GM23338 (cell line): ENCODE measurements around the gene KCTD15. TPM values are rescaled to one million over a fixed set of nuclear protein-coding genes. Genes with fewer than 3 reads are reported as not detected.

Experiments
- ATAC-seq: fragments of 200-7000 bp; cut with Tn5 transposase; 3 replicates; pipeline ENCODE4 v1.9.1; 2020
- DNase-seq: peaks from one replicate; pipeline ENCODE4 v3.0.0-alpha.2; 2015; ENCODE audit warnings: low spot score
- H2AFZ ChIP-seq: fragments of 200-600 bp; sonication (generic); 2 replicates; pipeline ENCODE4 v1.8.0; 2016; ENCODE audit warnings: antibody characterized with exemption, mild to moderate bottlenecking, moderate library complexity
- H3F3A ChIP-seq: fragments of 200-600 bp; sonication (generic); replicated peaks from 2 replicates; pipeline ENCODE4 v1.8.0; 2017; ENCODE audit warnings: antibody characterized with exemption, mixed run types, low read depth
- H3K27ac ChIP-seq: fragments of 200-600 bp; sonication (generic); 2 replicates; pipeline ENCODE4 v1.6.1; 2016; ENCODE audit warnings: low read depth
- H3K27me3 ChIP-seq: fragments of 200-600 bp; sonication (generic); 2 replicates; pipeline ENCODE4 v1.8.0; 2016; ENCODE audit warnings: mild to moderate bottlenecking, mixed run types, moderate library complexity; ENCODE audit not compliant: insufficient read depth
- H3K36me3 ChIP-seq: fragments of 200-600 bp; sonication (generic); 2 replicates; pipeline ENCODE4 v1.8.0; 2016; ENCODE audit warnings: mild to moderate bottlenecking; ENCODE audit not compliant: insufficient read depth
- H3K4me1 ChIP-seq: fragments of 200-600 bp; sonication (generic); 2 replicates; pipeline ENCODE4 v1.8.0; 2016; ENCODE audit warnings: mild to moderate bottlenecking, moderate library complexity; ENCODE audit not compliant: insufficient read depth
- H3K4me2 ChIP-seq: fragments of 200-600 bp; sonication (generic); 2 replicates; pipeline ENCODE4 v1.7.1; 2017; ENCODE audit warnings: mixed run types
- H3K4me3 ChIP-seq: fragments of 200-600 bp; sonication (generic); 2 replicates; pipeline ENCODE4 v1.6.1; 2016; ENCODE audit warnings: mixed run types
- H3K79me2 ChIP-seq: fragments of 200-600 bp; sonication (generic); replicated peaks from 2 replicates; pipeline ENCODE4 v1.8.0; 2017; ENCODE audit warnings: mild to moderate bottlenecking; ENCODE audit not compliant: insufficient read depth
- H3K9me2 ChIP-seq: fragments of 200-600 bp; sonication (generic); 2 replicates; pipeline ENCODE4 v1.8.0; 2017; ENCODE audit not compliant: insufficient read depth
- H4K20me1 ChIP-seq: fragments of 200-600 bp; sonication (generic); replicated peaks from 2 replicates; pipeline ENCODE4 v1.8.0; 2017; ENCODE audit warnings: mild to moderate bottlenecking; ENCODE audit not compliant: insufficient read depth
- H3K27ac Mint-ChIP-seq: 2 replicates; pipeline ENCODE4 v1.8.0; 2020; ENCODE audit warnings: inconsistent platforms, mild to moderate bottlenecking, moderate library complexity, mixed read lengths
- H3K27me3 Mint-ChIP-seq: 3 replicates; pipeline ENCODE4 v1.8.0; 2022; ENCODE audit warnings: low read depth, mild to moderate bottlenecking, moderate library complexity, mixed read lengths, inconsistent platforms; ENCODE audit not compliant: insufficient read depth, poor library complexity
- H3K36me3 Mint-ChIP-seq: 3 replicates; pipeline ENCODE4 v1.8.0; 2021; ENCODE audit warnings: low read depth, mild to moderate bottlenecking, inconsistent platforms, moderate library complexity, mixed read lengths
- H3K4me1 Mint-ChIP-seq: 3 replicates; pipeline ENCODE4 v1.8.0; 2020; ENCODE audit warnings: mild to moderate bottlenecking, inconsistent platforms, mixed read lengths
- H3K4me3 Mint-ChIP-seq: 3 replicates; pipeline ENCODE4 v1.8.0; 2021; ENCODE audit warnings: moderate library complexity, mild to moderate bottlenecking, inconsistent platforms, mixed read lengths
- H3K9me3 Mint-ChIP-seq: 3 replicates; pipeline ENCODE4 v1.8.0; 2020; ENCODE audit warnings: moderate library complexity, mild to moderate bottlenecking, inconsistent platforms, mixed read lengths
- CREB1 ChIP-seq: fragments of 250-450 bp; sonication (Bioruptor Pico); IDR thresholded peaks from 2 replicates; pipeline ENCODE4 v1.5.0; 2020; ENCODE audit warnings: low read depth, mild to moderate bottlenecking, moderate library complexity
- CTCF ChIP-seq, 2 experiments: fragments of 200-600 bp in 1 of 2; sonication (generic) in 1 of 2; conservative IDR thresholded peaks; 2 replicates each; pipeline versions ENCODE4 v1.5.1 to v1.6.1; 2016 to 2017; ENCODE audit warnings: antibody characterized with exemption in 2 of 2, low read depth in 2 of 2, mild to moderate bottlenecking in 2 of 2, moderate library complexity in 1 of 2
- ETS1 ChIP-seq: IDR thresholded peaks from 2 replicates; pipeline ENCODE4 v1.6.1; 2016; ENCODE audit warnings: antibody characterized with exemption
- EZH2 ChIP-seq: fragments of 200-600 bp; sonication (generic); IDR thresholded peaks from one replicate; pipeline ENCODE4 v1.8.0; 2017; ENCODE audit warnings: antibody characterized with exemption, mild to moderate bottlenecking, low read depth; ENCODE audit not compliant: unreplicated experiment
- EZH2phosphoT487 ChIP-seq: fragments of 200-600 bp; sonication (generic); IDR thresholded peaks from one replicate; pipeline ENCODE4 v1.8.1; 2018; ENCODE audit warnings: antibody characterized with exemption; ENCODE audit not compliant: unreplicated experiment
- JUNB ChIP-seq: IDR thresholded peaks from one replicate; pipeline ENCODE4 v1.6.1; 2016; ENCODE audit warnings: antibody characterized with exemption; ENCODE audit not compliant: unreplicated experiment
- NANOG ChIP-seq: IDR thresholded peaks from 2 replicates; pipeline ENCODE4 v1.6.1; 2016; ENCODE audit warnings: antibody characterized with exemption, borderline replicate concordance
- POLR2AphosphoS5 ChIP-seq: IDR thresholded peaks from 2 replicates; pipeline ENCODE4 v1.6.1; 2016; ENCODE audit warnings: antibody characterized with exemption, low read depth
- REST ChIP-seq: IDR thresholded peaks from one replicate; pipeline ENCODE4 v1.6.1; 2018; ENCODE audit warnings: antibody characterized with exemption; ENCODE audit not compliant: unreplicated experiment
- STAT1 ChIP-seq: IDR thresholded peaks from one replicate; pipeline ENCODE4 v1.6.1; 2016; ENCODE audit warnings: antibody characterized with exemption; ENCODE audit not compliant: unreplicated experiment
- ZNF114 ChIP-seq: fragments of 250-450 bp; sonication (Bioruptor Pico); IDR thresholded peaks from 2 replicates; pipeline ENCODE4 v1.5.0; 2020; ENCODE audit warnings: mild to moderate bottlenecking, moderate library complexity
- ZNF331 ChIP-seq: fragments of 250-450 bp; sonication (Bioruptor Pico); IDR thresholded peaks from 2 replicates; pipeline ENCODE4 v1.5.0; 2020; ENCODE audit warnings: low read depth, mild to moderate bottlenecking, moderate library complexity
- ZNF462 ChIP-seq: fragments of 250-450 bp; sonication (Bioruptor Pico); IDR thresholded peaks from 2 replicates; pipeline ENCODE4 v1.5.0; 2020; ENCODE audit warnings: mild to moderate bottlenecking, moderate library complexity
- polyA plus RNA-seq: library from polyadenylated mRNA; unstranded; fragments of >200 nt; fragmentation: Nextera tagmentation; extraction: Ambion mirVana; gene quantifications from 2 replicates; pipeline ENCODE4 v1.2.1, GENCODE V29; 2016
- total RNA-seq: library from RNA; depleted of rRNA; stranded (reverse); fragments of >200 nt; shearing (Covaris generic); gene quantifications from 2 replicates; pipeline ENCODE4 v1.2.3, GENCODE V29; 2014

Gene KCTD15
- total and polyA plus RNA-seq, 2 experiments from 2014 or later = 5.1 to 60.1 TPM

GRCh38 chr19:33859016-33859415, 62.3 kb downstream of the KCTD15 start:
- DNase-seq (no peak), ATAC-seq (no peak)
- H3K4me3 Mint-ChIP-seq = no peak overlapping the region
- Histone ChIP-seq H4K20me1 (no peaks in the 10 kb centered on the region), H3K27me3 (no peaks in the 10 kb centered on the region), H3K27ac (no peak overlapping the region), H3F3A (no peaks in the 10 kb centered on the region), H2AFZ (no peak overlapping the region), H3K4me2 (no peak overlapping the region), H3K9me2 (no peaks in the 10 kb centered on the region), H3K36me3 (no peaks in the 10 kb centered on the region), H3K4me3 (no peak overlapping the region), H3K4me1 (no peaks in the 10 kb centered on the region), H3K79me2 (no peaks in the 10 kb centered on the region)
- H3K4me1 Mint-ChIP-seq = no peaks in the 10 kb centered on the region
- no peaks in the 10 kb centered on the region for H3K36me3 Mint-ChIP-seq
- no peak overlapping the region for H3K27ac Mint-ChIP-seq
- TF ChIP-seq EZH2 (no peak), POLR2AphosphoS5 (no peak), ZNF331 (CRISPR knock-in tag) (no peak), STAT1 (no peak), REST (no peak), ETS1 (no peak), EZH2phosphoT487 (no peak), CREB1 (CRISPR knock-in tag) (no peak), NANOG (no peak), CTCF (conservative IDR thresholded peaks at IDR 0.05; ENCODE audit: low read depth in 2 of 2) (no peak), JUNB (no peak), ZNF114 (no peak), ZNF462 (CRISPR knock-in tag) (no peak)
- H3K27me3 Mint-ChIP-seq = no peaks in the 10 kb centered on the region
- H3K9me3 Mint-ChIP-seq = no peaks in the 10 kb centered on the region
